Panc1 (cell line): ENCODE results near the gene CACNA2D3. TPM values are rescaled to one million over a fixed set of nuclear protein-coding genes. Genes with fewer than 3 reads are reported as not detected.
A peak's percentile ranks its signal among the peaks of the same experiment; 100 is the strongest.

ENCODE experiments used
- ATAC-seq: fragments of 200-7000 bp; cut with Tn5 transposase; 2 replicates; pipeline ENCODE4 v1.9.1; 2020; ENCODE audit warnings: mild to moderate bottlenecking, moderate library complexity
- BruUV-seq: library from RNA; stranded (reverse); fragments of 400-500 nt; replicated peaks from 2 replicates; lab custom pipeline; 2021; lab: Mats Ljungman, UMichigan
- CTCF ChIA-PET: fragments of 300-600 bp; sonication (Branson Sonifier 250); formaldehyde crosslinking; loops from one replicate; lab custom pipeline; 2022; ENCODE audit warnings: antibody characterized with exemption; lab: Charles Lee
- POLR2A ChIA-PET: fragments of 300-600 bp; sonication (Branson Sonifier 250); formaldehyde crosslinking; loops from one replicate; lab custom pipeline; 2022; ENCODE audit warnings: antibody characterized with exemption; lab: Charles Lee
- DNase-seq: peaks from one replicate; pipeline ENCODE4 v3.0.0-alpha.2; 2010; ENCODE audit warnings: low read depth, low spot score
- H3K27ac ChIP-seq: 2 replicates; pipeline ENCODE4 v1.5.1; 2011; ENCODE audit warnings: mild to moderate bottlenecking, low read length, inconsistent platforms
- H3K27me3 ChIP-seq: fragments of 200-500 bp; sonication (Bioruptor generic); 2 replicates; pipeline ENCODE4 v1.6.0; 2014; ENCODE audit warnings: low read length, inconsistent platforms; ENCODE audit not compliant: control insufficient read depth, insufficient read depth
- H3K36me3 ChIP-seq: fragments of 200-500 bp; sonication (Bioruptor generic); 2 replicates; pipeline ENCODE4 v1.5.1; 2014; ENCODE audit warnings: inconsistent platforms, mild to moderate bottlenecking, low read length, moderate library complexity; ENCODE audit not compliant: control insufficient read depth, insufficient read depth
- H3K4me1 ChIP-seq: 2 replicates; pipeline ENCODE4 v1.5.1; 2011; ENCODE audit warnings: inconsistent platforms, mild to moderate bottlenecking, low read length, moderate library complexity; ENCODE audit not compliant: control insufficient read depth, insufficient read depth
- H3K4me3 ChIP-seq, 2 experiments: 2 replicates each; pipeline ENCODE4 v1.5.1; 2011 to 2012; ENCODE audit warnings: low read depth in 2 of 2, low read length in 2 of 2, mild to moderate bottlenecking in 2 of 2, inconsistent platforms in 1 of 2, moderate library complexity in 1 of 2
- H3K9me3 ChIP-seq: fragments of 200-500 bp; sonication (Bioruptor generic); 2 replicates; pipeline ENCODE4 v1.5.1; 2014; ENCODE audit warnings: low read depth, mild to moderate bottlenecking, inconsistent platforms, low read length, moderate library complexity; ENCODE audit not compliant: control insufficient read depth, insufficient read depth
- POLR2AphosphoS5 ChIP-seq: IDR thresholded peaks from 2 replicates; pipeline ENCODE4 v1.6.1; 2012; ENCODE audit warnings: mild to moderate bottlenecking, low read depth, low read length, moderate library complexity
- SIN3A ChIP-seq: IDR thresholded peaks from 2 replicates; pipeline ENCODE4 v1.6.1; 2012; ENCODE audit warnings: low read depth, mild to moderate bottlenecking, low read length, moderate library complexity, borderline replicate concordance; ENCODE audit not compliant: insufficient read depth
- TCF7L2 ChIP-seq: IDR thresholded peaks from 2 replicates; pipeline ENCODE4 v1.6.1; 2011; ENCODE audit warnings: mild to moderate bottlenecking, low read depth, low read length, inconsistent platforms
- in situ Hi-C: cut with HindIII; loops from 2 replicates; pipeline ENCODE4 v1.10.0; 2016; ENCODE audit warnings: low sequenced_read_pairs, low pct_unique_long_range_greater_than_20kb
- intact Hi-C: fragments of 100-400 bp; cut with micrococcal nuclease; formaldehyde crosslinking; loops from one replicate; pipeline ENCODE4 v1.10.0; 2022; ENCODE audit not compliant: unreplicated experiment
- total RNA-seq: library from RNA; stranded (reverse); gene quantifications from one replicate; pipeline ENCODE4 v1.2.1, GENCODE V29; 2021; ENCODE audit not compliant: unreplicated experiment
- TF ChIP-seq, protein P1 (sequence below): fragments of 450-650 bp; IDR thresholded peaks from 2 replicates; pipeline ENCODE4 v1.5.1; 2017; ENCODE audit warnings: mild to moderate bottlenecking
- TF ChIP-seq, protein P2 (sequence below), 2 experiments: IDR thresholded peaks; 2 replicates each; pipeline ENCODE4 v1.6.1; 2011 to 2012; ENCODE audit warnings: low read depth in 2 of 2, control low read depth in 1 of 2, low read length in 1 of 2, mild to moderate bottlenecking in 1 of 2, moderate library complexity in 1 of 2; ENCODE audit not compliant: insufficient read depth in 1 of 2

The CACNA2D3 gene
- total RNA-seq, 1 experiment from 2014 or later = 0.41 TPM

DNA sequence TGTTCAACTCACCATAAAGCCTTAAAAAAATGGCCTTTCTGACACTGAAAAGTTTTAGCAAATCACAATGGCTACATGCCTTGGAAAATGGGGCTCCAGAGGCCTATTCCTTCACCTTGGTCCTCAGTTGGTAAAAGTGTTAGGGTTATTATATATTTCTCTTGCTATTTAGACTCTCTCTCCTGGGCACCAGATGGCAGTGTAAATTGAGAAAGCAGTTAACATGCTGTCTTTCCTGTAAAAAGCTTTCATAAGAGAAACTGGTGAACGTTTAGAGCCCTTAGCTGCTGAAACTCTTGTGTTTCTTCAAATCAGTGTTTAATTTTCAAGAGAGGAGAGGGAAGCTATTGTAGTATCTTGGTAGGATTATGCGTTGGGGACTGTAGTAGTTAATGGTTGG is 715.6 kb downstream of the CACNA2D3 start:
- intact Hi-C loops = loop anchor here (5.0 to 10.0 kb wide), 2 partner anchors 1059 to 1207 kb away; no protein-coding TSS in a partner anchor
- ChIA-PET POLR2A (no interaction called here), CTCF (no interaction called here)
- H3K27me3 ChIP-seq = no peaks in the 10 kb centered on the region
- no peak overlapping the region for H3K27ac ChIP-seq
- no peaks in the 10 kb centered on the region for H3K4me1 ChIP-seq
- ATAC-seq = no peak
- no peaks in the 10 kb centered on the region for H3K9me3 ChIP-seq
- H3K36me3 ChIP-seq = no peaks in the 10 kb centered on the region
- DNase-seq = no peak
- in situ Hi-C loops = no loop called here
- TF ChIP-seq, protein P1, sequence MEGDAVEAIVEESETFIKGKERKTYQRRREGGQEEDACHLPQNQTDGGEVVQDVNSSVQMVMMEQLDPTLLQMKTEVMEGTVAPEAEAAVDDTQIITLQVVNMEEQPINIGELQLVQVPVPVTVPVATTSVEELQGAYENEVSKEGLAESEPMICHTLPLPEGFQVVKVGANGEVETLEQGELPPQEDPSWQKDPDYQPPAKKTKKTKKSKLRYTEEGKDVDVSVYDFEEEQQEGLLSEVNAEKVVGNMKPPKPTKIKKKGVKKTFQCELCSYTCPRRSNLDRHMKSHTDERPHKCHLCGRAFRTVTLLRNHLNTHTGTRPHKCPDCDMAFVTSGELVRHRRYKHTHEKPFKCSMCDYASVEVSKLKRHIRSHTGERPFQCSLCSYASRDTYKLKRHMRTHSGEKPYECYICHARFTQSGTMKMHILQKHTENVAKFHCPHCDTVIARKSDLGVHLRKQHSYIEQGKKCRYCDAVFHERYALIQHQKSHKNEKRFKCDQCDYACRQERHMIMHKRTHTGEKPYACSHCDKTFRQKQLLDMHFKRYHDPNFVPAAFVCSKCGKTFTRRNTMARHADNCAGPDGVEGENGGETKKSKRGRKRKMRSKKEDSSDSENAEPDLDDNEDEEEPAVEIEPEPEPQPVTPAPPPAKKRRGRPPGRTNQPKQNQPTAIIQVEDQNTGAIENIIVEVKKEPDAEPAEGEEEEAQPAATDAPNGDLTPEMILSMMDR = peak; percentile 30; the same call in 1 of the 2 replicates
- TF ChIP-seq POLR2AphosphoS5 (no peak), TCF7L2 (no peak)
- H3K4me3 ChIP-seq = no peak overlapping the region
- no TSS peak for BruUV-seq

DNA sequence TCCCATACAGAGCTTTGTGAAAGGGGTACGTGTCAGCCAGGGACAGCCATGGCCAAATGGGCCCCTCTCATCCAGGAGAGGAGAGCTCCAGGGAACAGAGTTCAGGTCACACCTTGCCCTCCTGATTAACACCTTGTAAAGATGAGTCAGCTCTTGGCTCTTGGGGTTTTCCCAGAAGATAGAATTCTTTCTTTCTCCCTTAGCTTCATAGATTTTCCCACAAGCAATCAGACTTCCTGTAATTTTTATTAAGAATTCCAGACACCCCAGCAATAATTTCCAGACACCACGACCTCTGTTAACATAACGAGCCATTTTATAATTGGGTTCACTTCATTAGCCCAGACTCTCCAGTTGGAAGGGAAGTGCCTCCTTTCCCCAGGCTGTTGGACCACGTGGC is 719.1 kb downstream of the CACNA2D3 start:
- DNase-seq = no peak
- BruUV-seq = no TSS peak
- ATAC-seq = no peak
- H3K4me1 ChIP-seq = no peaks in the 10 kb centered on the region
- intact Hi-C loops (no loop called here), in situ Hi-C loops (no loop called here)
- no peak overlapping the region for H3K4me3 ChIP-seq
- CTCF ChIA-PET = no interaction called here
- H3K27ac ChIP-seq = no peak overlapping the region
- TF ChIP-seq, protein P1 = no peak
- no peak for TF ChIP-seq TCF7L2
- TF ChIP-seq POLR2AphosphoS5 = no peak
- TF ChIP-seq, protein P2, sequence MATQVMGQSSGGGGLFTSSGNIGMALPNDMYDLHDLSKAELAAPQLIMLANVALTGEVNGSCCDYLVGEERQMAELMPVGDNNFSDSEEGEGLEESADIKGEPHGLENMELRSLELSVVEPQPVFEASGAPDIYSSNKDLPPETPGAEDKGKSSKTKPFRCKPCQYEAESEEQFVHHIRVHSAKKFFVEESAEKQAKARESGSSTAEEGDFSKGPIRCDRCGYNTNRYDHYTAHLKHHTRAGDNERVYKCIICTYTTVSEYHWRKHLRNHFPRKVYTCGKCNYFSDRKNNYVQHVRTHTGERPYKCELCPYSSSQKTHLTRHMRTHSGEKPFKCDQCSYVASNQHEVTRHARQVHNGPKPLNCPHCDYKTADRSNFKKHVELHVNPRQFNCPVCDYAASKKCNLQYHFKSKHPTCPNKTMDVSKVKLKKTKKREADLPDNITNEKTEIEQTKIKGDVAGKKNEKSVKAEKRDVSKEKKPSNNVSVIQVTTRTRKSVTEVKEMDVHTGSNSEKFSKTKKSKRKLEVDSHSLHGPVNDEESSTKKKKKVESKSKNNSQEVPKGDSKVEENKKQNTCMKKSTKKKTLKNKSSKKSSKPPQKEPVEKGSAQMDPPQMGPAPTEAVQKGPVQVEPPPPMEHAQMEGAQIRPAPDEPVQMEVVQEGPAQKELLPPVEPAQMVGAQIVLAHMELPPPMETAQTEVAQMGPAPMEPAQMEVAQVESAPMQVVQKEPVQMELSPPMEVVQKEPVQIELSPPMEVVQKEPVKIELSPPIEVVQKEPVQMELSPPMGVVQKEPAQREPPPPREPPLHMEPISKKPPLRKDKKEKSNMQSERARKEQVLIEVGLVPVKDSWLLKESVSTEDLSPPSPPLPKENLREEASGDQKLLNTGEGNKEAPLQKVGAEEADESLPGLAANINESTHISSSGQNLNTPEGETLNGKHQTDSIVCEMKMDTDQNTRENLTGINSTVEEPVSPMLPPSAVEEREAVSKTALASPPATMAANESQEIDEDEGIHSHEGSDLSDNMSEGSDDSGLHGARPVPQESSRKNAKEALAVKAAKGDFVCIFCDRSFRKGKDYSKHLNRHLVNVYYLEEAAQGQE (IDR thresholded peaks at IDR 0.05; ENCODE audit: insufficient read depth in 1 of 2, low read depth in 2 of 2, low read length in 1 of 2) = no peak
- no peak for TF ChIP-seq SIN3A
- H3K36me3 ChIP-seq = no peaks in the 10 kb centered on the region
- no peaks in the 10 kb centered on the region; the same call in 1 of the 2 replicates for H3K27me3 ChIP-seq
- no peaks in the 10 kb centered on the region for H3K9me3 ChIP-seq
- POLR2A ChIA-PET = no interaction called here
